ENCODE results near the gene IFT43.
A peak's percentile ranks its signal among the peaks of the same experiment; 100 is the strongest.
"Not testable (repeated sequence)": the region's sequence is repeated elsewhere in the genome, so short reads cannot be mapped to it uniquely, and the experiment has no call there.

Gene IFT43

DNA sequence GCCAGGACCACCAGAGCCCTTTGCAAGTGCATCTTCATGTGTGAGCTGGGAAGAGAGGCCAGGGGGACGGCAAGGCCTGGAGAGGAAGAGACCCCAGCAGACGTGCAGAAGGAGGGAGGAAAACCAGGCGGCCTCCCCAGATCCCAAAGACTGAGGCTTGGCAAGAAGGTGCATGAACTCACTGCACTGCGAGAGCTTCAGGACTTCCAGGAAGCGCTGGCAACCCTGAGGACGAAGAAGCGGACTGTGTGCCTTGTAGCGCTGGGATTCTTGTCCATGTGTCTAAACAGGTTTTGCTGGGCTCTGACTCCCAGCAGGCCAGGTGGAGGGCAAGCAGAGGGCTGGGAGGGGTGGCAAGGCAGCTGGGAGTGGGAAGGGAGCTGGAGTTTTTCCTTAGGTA lies 4.7 kb upstream of the IFT43 start:
- no peak for DNase-seq (ENCODE audit: low spot score)

DNA sequence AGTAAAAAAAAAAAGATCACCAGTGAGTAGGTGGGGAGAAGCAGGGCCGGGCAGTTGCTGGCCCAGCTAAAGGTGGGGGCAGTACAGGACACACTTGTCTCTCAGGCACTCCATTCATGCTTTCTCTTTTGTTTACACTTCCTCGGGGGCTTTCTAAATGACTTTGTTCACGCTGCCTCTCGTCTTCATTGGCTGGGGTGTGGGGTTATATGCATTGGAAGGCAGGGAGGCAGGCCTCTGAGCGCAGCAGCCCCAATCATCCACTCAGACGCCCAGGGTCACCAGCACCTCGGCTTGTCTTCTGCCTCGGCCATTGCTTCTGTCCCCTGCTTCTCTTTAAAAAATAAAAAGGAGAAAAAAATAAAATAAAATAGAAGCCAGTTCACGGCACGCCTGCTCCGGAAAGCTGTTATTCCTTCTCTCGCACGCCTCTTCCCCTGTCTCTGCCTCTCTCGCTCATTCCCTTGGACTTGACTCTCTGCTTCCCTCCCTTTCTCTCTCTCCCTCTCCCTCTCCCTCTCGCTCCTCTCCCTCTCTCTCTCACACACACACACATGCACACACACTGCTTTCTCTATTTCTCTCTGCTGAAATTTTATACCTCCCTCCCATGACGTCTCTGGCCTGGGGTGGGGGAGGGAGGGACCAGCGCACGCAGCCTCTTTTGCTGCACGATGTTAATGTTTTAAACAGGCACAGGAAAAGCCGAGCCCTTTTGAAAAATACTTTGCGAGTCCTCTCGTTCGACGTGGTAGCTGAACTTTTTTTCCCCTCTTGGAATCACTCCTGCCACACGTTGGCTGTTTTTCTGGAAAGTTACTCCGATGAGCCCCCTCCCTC lies 3.9 kb upstream of the IFT43 start, which contains the start of gene TGFB3:
Gene TGFB3, minus strand, starts transcription at position 570 of the 840 bp plus-strand sequence. CDS start 1,102 bp downstream, outside the sequence.
- peak; percentile 52 for DNase-seq (ENCODE audit: low spot score)

DNA sequence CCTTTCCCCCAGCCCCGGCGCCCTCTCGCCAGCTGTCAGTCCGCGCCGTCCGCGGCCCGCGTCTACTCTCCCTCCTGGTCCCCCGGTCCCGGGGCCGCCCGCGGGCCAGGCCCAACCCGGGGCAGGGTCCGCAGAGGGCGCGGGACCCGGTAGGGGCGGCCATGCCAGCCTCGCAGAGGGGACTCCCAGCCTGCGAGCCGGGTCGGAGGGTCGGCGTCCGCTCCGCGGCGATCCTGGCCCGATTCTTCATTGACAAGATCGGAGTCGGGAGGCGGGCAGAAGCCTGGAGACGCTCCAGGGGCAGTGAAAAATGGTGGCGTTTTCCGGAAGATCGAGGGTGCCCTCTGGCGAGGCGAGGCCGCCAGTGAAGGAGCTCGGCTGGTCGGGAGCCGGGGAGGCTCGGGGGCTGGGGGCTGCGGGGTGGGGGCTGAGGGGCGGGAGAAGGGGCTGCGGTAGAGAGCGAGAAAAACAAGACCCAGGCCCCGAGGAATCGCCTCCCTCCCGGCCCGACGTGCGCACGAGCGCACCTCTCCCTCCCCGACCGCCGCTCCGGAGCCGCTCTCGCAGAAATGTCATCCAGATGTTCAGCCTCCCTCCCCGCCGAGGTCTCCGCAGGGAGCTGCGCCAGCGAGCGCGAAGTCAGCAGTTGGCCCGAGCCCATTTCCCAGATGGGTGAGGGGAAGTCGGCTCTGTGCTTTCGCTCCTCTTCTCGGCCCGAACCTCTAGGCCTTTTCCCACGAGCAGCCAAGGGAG lies 3.1 kb upstream of the IFT43 start:
- peak; percentile 73 for DNase-seq (ENCODE audit: low spot score)

DNA sequence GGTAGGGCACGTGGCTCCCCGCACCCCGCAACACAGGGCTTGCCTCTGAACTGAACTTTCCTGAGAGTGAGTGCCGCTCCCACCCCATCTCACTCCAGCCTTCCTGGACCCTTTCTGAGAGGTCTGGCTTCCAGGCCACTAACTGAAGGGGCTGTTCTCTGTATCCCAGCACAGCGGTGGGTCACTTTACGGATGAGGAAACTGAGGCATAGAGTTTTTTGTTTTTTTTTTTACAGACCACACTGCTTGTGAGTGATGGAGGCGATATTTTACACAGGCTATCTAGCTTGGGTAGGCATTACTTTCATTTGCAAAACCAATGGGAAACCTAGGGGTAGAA lies 2.6 kb upstream of the IFT43 start:
- no peak for DNase-seq (ENCODE audit: low spot score)

DNA sequence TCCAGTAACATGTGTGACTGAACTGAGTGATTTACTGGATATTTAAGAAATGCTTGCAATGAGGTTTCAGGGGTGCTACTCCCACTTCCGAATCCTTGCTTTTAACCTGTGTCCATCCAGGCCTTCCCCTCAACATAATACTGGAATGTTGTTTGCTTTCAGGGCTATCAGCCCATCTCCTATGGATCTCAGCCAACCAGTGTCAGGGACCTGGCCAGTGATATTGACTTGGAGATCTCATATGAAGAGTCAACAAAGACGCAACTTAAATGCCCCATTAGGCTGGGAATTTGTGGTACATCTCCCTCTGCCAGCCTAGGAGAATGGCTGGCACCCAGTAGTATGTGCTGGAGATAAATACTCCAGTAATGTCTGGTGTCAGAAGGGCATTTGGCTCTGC lies 889 bp upstream of the IFT43 start:
- DNase-seq (ENCODE audit: low spot score) = no peak

DNA sequence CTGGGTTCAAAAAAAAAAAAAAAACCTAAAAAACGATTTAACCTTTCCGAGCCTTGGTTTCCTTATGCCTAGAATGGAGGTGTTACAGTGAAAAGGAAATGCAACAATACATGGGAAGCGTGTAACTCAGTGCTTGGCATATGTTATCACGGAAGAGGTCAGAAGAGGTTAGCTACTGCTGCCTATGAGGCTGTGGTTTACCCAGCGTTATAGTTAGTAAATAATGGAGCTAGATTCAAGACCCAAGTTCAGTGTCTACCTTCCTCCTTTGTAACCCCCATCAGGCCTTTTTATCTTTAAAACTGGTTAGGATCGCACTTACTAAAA lies 839 bp downstream of the IFT43 start:
- DNase-seq (ENCODE audit: low spot score) = no peak

DNA sequence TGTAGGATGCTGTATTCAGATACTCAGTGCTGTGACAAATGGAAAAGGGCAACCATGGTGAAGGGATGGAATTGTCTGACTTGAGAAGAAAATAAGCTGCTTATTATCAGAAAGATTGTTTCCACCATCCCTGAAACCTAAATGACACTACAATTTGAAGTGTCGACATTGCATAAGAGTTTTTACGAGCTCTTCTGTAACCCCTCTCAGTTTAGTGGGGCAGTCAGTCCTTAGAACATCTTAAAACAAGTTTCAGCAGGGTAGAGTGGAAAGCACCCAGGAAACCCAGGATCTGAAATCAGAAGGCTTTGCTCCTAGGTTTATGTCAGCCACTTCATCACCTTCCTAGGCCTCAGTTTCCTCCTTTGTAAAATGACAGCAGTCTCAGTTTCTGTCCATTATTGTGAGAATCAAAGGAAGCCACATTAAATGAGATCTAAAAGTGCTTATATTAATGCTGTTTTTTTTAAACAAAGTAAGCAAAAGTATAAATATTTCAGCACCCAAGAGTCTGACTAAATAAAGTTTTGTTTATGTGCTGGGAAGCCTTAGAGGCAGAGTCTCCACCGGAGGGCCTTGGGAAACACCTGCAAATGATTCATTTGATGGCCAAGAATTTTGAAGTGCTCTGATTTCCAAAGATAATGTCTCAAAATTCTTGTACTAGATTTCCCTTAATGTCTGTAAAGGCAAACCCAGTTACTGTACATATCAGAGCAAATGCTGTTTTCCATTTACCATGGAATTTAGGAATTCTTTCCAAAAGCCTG lies 1.8 kb downstream of the IFT43 start:
- no peak for DNase-seq (ENCODE audit: low spot score)

DNA sequence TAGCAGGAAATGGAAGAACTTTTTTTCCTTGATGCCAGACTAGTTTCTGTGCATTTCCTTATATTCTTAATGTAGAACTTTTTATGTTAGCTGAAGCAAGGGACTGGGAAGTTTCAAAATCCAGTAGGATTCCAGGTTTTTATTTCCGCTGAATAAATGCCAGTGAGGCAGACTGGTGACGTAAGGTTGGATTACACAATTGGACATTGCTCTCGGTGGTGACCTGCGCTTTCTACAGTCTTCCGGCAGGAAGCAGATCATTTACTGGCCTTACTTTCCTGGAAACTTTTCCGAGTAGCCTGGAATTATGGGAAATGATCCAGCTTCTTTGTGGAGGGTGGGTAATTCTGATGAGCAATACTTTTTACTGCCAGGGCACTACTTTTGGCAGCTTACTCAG lies 3.6 kb downstream of the IFT43 start:
- DNase-seq (ENCODE audit: low spot score) = no peak

DNA sequence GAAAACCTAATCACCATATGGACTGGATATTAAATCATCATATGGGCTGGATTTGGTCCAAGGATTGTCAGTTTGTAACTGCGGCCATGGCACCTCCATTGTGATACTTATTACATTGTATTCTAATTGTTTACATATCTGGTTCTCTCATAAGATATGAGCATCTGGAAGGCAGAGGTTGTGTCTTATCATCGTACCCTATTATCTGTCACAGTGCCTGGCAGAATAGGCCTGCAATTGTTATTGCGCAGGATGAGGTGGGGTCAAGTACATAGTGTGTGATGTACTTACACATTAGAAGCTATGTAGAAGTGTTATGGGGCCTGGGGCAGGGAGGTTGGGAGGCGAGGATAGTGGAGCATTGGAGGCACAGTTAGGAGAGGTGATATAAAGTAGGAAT lies 4.7 kb downstream of the IFT43 start:
- no peak for DNase-seq (ENCODE audit: low spot score)

DNA sequence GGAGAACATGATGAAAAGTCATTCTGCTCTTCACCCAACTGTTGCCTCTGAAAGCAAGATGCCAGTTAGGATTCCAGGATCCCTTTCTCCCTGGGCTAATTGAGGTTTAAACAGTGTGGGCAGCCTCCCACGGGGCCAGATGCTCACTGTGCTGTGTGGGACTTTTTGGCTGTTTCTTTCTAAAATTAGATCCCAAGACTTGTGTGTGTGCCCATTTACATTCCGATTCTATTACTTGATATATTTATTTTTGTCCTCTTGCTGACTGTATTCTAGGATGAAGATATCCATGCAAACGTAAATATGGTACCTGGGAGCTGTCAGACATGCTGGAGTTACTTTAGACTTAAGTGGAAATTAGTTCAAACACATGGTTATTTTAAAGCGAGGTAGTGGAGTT lies 6.2 kb downstream of the IFT43 start:
- no peak for DNase-seq (ENCODE audit: low spot score)

DNA sequence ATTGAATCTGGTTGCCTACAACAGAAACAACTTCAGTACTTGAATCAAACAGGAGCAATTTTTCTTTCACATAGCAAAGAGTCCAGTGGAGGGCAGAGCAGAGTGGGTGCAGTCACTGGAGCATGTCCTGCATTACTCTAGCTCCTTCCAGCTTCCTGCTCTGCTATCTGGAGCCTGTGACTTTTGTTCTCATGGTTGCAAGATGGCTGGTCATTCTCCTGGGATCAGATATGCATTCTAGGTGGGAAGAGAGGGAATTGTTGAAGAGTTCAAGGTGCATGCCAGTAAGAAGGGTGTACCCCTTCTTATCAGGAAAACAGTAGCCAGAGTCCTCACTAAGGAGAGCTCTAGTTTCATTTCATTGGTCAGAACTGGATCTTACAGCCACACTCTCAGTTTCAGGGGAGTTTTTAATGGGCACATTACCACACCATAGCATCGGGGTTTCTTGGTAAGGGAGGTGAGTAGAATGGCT lies 8.0 kb downstream of the IFT43 start:
- no peak for DNase-seq (ENCODE audit: low spot score)

DNA sequence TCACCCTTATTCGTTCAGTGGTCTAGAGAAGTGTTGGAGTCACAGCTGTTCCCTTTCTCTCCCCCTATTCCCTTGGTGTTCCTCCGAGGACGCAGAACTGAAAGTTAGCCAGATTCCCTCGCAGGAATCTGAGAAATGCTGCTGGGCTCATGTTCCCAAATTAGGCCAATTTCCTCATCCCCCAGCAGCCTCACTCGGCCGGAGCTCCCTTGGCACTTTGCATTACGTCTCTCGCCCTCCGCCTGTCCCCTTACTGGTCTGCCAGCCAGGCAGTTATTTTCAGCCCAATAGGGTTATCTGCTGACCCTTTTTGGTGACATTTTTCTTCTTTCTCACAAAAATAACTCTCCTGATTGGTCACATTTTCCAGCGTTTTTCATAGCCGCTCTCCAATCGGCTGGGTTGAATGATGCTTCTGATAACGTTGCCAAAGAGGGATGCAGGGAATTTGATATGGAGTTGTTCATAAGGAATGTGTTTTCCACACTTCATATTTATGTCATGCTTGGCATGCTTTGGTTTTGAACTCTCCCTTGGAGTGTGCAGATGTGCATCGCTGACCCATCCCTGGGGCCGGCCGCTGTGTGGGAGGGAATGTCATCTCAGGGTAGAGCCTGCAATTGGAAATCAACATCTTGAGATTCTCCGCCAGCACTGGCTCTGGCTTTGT lies 9.9 kb downstream of the IFT43 start:
- DNase-seq (ENCODE audit: low spot score) = no peak

DNA sequence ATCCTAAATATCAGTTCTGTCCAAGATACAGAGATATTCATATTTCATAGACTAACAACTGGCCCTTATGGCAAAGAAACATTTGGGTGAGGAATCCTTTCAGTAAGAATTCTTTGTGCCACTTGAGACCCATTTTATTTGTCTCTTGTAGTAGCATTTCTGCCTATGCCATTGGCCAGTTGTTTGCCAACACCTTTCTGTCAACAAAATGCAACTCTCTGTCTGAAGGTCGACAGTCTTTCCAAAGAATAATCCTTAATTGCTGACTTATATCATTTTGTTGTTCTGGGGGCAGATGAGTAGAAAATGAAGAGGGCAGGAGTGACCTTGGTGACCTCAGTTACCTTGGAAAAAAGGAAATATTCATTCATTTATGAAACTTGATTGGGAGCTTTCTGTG lies 10.9 kb downstream of the IFT43 start:
- no peak for DNase-seq (ENCODE audit: low spot score)

DNA sequence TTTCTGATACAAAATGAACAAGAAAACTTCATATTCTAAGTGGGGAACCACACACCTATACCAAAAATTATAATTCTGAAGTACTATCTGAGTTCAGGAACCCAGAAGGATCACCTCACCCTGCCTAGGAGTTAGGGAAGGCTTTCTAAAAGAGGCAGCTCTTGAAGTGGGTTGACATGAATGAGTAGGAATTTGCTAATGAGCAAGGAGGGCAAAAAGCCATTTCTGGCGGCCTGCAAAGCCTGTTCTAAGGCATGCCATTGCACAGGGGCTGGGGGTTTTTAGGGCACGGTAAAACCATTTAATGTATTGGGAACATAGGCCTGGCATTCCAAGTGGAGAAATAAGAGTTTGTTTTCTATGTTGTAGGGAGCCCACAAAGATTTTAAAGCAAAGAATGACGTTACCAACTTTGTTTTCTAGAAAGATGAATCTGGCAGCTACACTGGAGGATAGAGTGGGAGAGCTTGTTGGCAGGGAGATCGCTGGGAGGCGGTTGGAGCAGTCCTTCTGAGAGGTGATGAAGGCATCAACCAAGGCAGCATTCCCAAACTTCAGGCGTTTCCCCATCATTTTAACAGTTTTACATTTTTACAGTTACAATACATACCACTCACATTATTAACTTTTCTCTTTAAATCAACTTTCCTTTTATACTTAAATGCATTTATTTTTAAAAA lies 14.1 kb downstream of the IFT43 start:
- DNase-seq (ENCODE audit: low spot score) = no peak

DNA sequence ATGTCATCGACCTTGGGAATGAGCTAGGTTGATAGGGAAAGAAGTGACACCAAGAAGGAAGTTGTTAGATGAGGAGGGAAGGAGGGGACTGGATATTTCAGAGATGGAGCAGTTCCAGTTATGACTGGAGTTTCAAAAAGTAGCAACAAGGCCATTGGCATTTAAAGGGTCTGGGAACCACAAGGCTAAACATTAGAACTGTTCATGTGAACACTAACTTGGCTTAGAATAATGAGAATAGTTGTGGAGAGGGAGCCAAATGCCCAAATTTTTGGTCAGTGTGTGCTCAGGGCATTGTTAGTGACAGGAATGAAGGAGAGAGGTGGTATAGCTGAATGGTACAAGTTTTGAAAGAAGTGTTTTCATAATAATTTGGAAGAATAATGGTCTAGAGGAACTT lies 16.8 kb downstream of the IFT43 start:
- DNase-seq (ENCODE audit: low spot score) = no peak

DNA sequence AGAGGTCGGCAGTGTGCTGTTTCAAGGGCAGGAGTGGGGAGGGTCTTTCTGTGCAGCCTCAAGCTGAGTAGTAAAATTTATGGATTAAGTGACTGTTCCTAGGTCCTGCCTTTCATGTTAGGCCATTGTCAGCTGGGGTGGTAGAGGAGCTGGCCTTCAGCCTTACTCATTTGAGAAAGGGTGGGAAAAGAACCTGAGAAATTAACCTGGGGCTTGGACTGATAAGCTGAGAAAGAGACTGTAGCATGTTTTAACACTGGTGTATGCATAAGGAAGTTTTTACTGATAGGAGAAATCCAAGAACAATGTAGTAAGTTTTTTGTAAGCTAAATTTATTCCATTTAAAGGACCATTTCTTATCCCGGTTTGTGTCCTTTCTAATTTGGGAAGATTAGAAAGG lies 20.7 kb downstream of the IFT43 start:
- no peak for DNase-seq (ENCODE audit: low spot score)

DNA sequence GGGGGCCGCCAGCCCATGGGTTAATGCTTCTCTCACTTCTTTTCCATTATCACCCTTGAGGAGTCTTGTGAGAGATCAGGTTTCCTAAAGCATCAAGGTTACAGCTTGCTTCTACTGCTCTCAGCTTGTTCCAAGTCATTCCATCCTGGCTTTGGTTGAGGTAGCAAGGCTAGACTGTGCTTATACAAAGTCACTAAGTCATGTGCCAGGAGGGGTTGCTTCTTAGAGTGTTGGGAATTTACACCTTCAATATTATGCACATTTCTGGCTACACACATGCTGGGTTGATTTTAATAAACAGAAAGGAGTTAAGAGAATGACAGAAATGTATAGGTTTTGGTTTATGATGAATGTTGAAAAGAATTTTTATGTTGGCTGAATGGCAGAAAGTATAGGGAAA lies 21.8 kb downstream of the IFT43 start:
- no peak for DNase-seq (ENCODE audit: low spot score)

DNA sequence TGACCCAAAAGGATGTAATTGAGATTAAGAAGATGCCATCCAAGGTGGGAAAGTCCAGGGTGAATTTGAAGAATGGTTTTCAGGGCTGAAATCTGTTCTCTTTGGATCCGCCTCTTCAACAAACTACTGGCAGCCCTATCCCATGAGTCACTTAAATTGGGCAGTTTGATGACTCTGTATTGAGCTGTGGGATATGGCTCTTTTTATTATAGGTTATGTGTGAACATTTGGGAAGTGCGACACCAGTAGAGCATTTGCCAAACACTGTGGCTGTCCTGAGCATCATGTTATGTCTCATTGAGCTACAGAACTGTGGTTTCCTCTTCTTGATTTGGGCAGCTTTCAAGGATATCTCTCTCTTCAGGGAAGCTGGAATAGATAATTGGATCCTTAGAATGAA lies 22.3 kb downstream of the IFT43 start:
- DNase-seq (ENCODE audit: low spot score) = no peak

DNA sequence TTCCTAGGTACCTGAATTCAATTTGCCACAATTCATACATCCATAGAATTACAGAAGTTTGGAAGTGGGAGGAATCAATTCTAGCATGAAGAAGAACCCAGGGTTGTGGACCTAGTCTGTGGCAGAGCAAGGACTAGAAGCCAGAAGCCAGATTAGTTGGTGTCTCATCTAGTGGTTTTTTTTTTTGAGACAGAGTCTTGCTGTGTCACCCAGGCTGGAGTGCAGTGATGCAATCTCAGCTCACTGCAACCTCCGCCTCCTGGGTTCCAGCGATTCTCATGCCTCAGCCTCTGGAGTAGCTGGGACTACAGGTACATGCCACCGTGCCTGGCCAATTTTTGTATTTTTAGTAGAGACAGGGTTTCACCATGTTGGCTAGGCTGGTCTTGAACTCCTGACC lies 24.1 kb downstream of the IFT43 start:
- not testable (repeated sequence) for DNase-seq (ENCODE audit: low spot score)

DNA sequence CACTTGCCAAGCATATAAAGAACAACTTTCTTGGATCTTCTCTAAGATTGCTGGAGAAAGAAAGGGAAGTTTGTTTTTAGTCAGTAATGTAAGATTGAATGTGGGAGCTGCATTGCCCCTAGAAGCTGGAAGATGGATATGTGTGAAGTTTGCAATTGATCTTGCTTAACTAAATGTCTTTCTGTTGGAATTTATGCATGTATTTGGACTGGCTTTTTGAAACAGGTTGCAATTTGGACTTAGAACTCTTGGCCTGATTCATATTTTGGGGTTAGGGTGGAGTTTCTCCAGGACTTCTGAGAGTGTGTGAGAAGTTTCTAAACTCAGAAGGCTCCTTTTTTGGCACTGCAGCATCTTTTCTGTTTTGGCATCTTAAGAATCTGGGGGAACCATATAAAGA lies 26.4 kb downstream of the IFT43 start:
- no peak for DNase-seq (ENCODE audit: low spot score)

DNA sequence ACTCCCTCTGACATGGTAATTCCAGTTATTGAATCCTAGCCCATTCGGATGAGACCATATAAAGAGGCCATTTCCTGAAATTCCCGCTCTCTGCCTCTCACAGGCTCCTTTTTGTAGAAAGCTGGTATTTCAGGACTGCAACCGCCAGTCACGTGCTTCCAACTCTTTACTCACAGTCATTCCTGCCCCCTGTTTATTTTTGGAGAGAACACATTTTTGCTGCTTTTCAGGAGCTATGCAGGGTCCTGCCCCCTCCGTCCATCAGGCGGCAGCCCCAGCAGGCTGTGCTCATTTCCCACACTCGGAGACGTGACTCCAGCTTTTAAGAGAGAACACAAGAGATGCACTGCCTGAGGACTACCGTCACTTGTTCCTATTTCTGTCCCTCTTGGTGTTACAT lies 26.8 kb downstream of the IFT43 start:
- DNase-seq (ENCODE audit: low spot score) = no peak

DNA sequence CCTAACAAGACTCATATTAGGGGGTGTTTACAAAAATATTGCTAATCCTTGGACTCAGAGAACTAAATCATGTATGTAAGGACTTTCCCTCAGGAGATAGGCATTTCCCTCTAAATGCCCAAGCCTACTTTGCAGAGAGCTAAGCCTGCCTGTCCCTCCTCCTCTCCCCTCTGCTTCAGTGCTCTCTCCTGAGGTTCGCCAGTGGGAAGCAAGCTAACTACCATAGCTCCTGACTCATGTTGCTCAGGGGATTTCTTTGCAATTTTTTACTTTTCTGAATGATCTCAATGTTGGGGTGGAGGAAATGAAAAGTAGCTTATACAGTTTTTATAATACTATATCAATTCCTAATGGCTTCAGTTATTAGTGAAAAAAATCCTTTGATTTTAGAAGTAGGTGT lies 29.6 kb downstream of the IFT43 start:
- no peak for DNase-seq (ENCODE audit: low spot score)
